ENCODE data around the gene SLC17A9.

DNA sequence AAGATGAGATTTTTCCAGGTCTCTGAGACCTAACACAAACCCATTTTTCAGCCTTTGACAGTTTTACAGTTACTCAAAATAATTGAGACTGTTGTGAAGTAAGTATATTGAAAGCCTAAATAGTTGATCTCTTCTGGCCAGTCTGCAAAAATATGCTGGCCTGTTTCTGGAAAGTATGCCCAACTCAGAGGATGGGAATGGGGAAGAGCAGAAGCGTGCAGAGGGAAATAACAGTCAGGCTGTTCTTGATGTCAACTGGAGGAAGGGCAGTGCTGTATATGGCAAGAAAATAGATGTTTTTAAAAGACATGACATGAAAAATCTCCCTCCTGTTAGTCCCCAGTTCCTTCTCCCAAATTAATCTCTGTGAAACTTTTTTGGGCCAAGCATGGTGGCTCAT, 10.7 kb upstream of the SLC17A9 start:
- no peak for TF ChIP-seq EZH2phosphoT487 (IDR thresholded peaks at IDR 0.05; ENCODE audit: borderline replicate concordance, low read length)
- TF ChIP-seq, protein P1, sequence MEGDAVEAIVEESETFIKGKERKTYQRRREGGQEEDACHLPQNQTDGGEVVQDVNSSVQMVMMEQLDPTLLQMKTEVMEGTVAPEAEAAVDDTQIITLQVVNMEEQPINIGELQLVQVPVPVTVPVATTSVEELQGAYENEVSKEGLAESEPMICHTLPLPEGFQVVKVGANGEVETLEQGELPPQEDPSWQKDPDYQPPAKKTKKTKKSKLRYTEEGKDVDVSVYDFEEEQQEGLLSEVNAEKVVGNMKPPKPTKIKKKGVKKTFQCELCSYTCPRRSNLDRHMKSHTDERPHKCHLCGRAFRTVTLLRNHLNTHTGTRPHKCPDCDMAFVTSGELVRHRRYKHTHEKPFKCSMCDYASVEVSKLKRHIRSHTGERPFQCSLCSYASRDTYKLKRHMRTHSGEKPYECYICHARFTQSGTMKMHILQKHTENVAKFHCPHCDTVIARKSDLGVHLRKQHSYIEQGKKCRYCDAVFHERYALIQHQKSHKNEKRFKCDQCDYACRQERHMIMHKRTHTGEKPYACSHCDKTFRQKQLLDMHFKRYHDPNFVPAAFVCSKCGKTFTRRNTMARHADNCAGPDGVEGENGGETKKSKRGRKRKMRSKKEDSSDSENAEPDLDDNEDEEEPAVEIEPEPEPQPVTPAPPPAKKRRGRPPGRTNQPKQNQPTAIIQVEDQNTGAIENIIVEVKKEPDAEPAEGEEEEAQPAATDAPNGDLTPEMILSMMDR (conservative IDR thresholded peaks at IDR 0.05; ENCODE audit: low read depth, low read length) = no peak
